H1 (cell line): ENCODE data around the gene MED1. TPM values are rescaled to one million over a fixed set of nuclear protein-coding genes. Genes with fewer than 3 reads are reported as not detected.
"Not testable (repeated sequence)": the region's sequence is repeated elsewhere in the genome, so short reads cannot be mapped to it uniquely, and the experiment has no call there.

ENCODE experiments used
- CTCF ChIA-PET: fragments of 300-600 bp; sonication (Branson Sonifier 250); formaldehyde crosslinking; loops from one replicate; lab custom pipeline; 2021; ENCODE audit not compliant: partially characterized antibody; lab: Charles Lee
- POLR2A ChIA-PET: fragments of 300-600 bp; sonication (Branson Sonifier 250); formaldehyde crosslinking; loops from one replicate; lab custom pipeline; 2021; ENCODE audit warnings: inconsistent platforms; ENCODE audit not compliant: partially characterized antibody; lab: Charles Lee
- DNase-seq, 2 experiments: peaks; one replicate each; pipeline versions ENCODE4 v3.0.0 to v3.0.0-alpha.2; 2010 to 2022; ENCODE audit warnings: low spot score in 2 of 2, low read depth in 1 of 2, mixed read lengths in 1 of 2
- FAIRE-seq: peaks from 2 replicates; lab custom pipeline; 2011; peaks lifted over from hg19 to GRCh38; lab: Jason Lieb, UNC
- H2AFZ ChIP-seq: 2 replicates; pipeline ENCODE4 v1.8.1; 2012; ENCODE audit warnings: low read length, inconsistent platforms
- H2AK5ac ChIP-seq: 2 replicates; pipeline ENCODE4 v1.6.1; 2013; ENCODE audit warnings: low read depth, low read length
- H2BK120ac ChIP-seq: replicated peaks from 2 replicates; pipeline ENCODE3; 2013; ENCODE audit warnings: low read depth, low read length, inconsistent platforms
- H2BK12ac ChIP-seq: 2 replicates; pipeline ENCODE4 v1.6.1; 2013; ENCODE audit warnings: low read depth, low read length
- H2BK15ac ChIP-seq: 2 replicates; pipeline ENCODE4 v1.6.1; 2013; ENCODE audit warnings: low read length
- H2BK20ac ChIP-seq: 2 replicates; pipeline ENCODE4 v1.6.1; 2013; ENCODE audit warnings: low read length
- H2BK5ac ChIP-seq: 2 replicates; pipeline ENCODE4 v1.6.1; 2013; ENCODE audit warnings: low read depth, low read length
- H3K14ac ChIP-seq: 2 replicates; pipeline ENCODE4 v1.6.1; 2013; ENCODE audit warnings: inconsistent platforms; ENCODE audit not compliant: insufficient read length
- H3K18ac ChIP-seq: 2 replicates; pipeline ENCODE4 v1.6.1; 2013; ENCODE audit warnings: low read length; ENCODE audit errors: extremely low read depth
- H3K23ac ChIP-seq: 2 replicates; pipeline ENCODE4 v1.6.1; 2013; ENCODE audit warnings: inconsistent platforms; ENCODE audit not compliant: insufficient read length
- H3K23me2 ChIP-seq: 2 replicates; pipeline ENCODE4 v1.6.1; 2013; ENCODE audit warnings: low read depth, low read length
- H3K27ac ChIP-seq: 2 replicates; pipeline ENCODE4 v1.6.1; 2011; ENCODE audit warnings: low read depth, low read length, inconsistent platforms
- H3K27me3 ChIP-seq, 4 experiments: replicated peaks in 1 of 4; 1 replicate in 1 of 4; 2 replicates in 3 of 4; pipeline versions ENCODE4 v1.6.1 to v1.8.1; 2011 to 2013; ENCODE audit warnings: low read length in 3 of 4, mild to moderate bottlenecking in 3 of 4, inconsistent platforms in 2 of 4, mixed read lengths in 2 of 4, moderate library complexity in 1 of 4; ENCODE audit not compliant: control insufficient read depth in 3 of 4, insufficient read depth in 3 of 4; ENCODE audit errors: extremely low read depth in 1 of 4
- H3K36me3 ChIP-seq, 4 experiments: 2 replicates each; pipeline versions ENCODE4 v1.6.1 to v1.8.1; 2011 to 2013; ENCODE audit warnings: mild to moderate bottlenecking in 4 of 4, low read length in 3 of 4, moderate library complexity in 2 of 4, control low read depth in 1 of 4, inconsistent platforms in 1 of 4; ENCODE audit not compliant: insufficient read depth in 4 of 4, control insufficient read depth in 2 of 4
- H3K4ac ChIP-seq: replicated peaks from 2 replicates; pipeline ENCODE3; 2013; ENCODE audit warnings: low read length, low read depth, mixed read lengths, inconsistent platforms; ENCODE audit not compliant: insufficient read length
- H3K4me1 ChIP-seq, 4 experiments: replicated peaks in 1 of 4; 1 replicate in 1 of 4; 2 replicates in 3 of 4; pipeline versions ENCODE4 v1.6.1 to v1.8.1; 2011 to 2013; ENCODE audit warnings: low read length in 3 of 4, inconsistent platforms in 2 of 4, mixed read lengths in 1 of 4; ENCODE audit not compliant: insufficient read depth in 4 of 4, control insufficient read depth in 3 of 4
- H3K4me2 ChIP-seq, 2 experiments: 2 replicates each; pipeline versions ENCODE4 v1.6.1 to v1.8.1; 2011 to 2013; ENCODE audit warnings: low read depth in 2 of 2, low read length in 2 of 2, control low read depth in 1 of 2, inconsistent platforms in 1 of 2, mild to moderate bottlenecking in 1 of 2; ENCODE audit not compliant: insufficient read depth in 1 of 2
- H3K4me3 ChIP-seq, 4 experiments: fragments of 200-600, 300-600 bp in 1 of 4; sonication (generic), shearing (Covaris generic), sonication (Bioruptor Twin) in 1 of 4; 2 replicates each; pipeline versions ENCODE4 v1.5.1 to v1.8.1; 2011 to 2016; ENCODE audit warnings: low read length in 4 of 4, low read depth in 3 of 4, control low read depth in 2 of 4, inconsistent platforms in 2 of 4, mild to moderate bottlenecking in 2 of 4, mixed read lengths in 1 of 4, moderate library complexity in 1 of 4; ENCODE audit not compliant: insufficient read depth in 2 of 4; ENCODE audit errors: extremely low read depth in 1 of 4
- H3K56ac ChIP-seq: replicated peaks from 2 replicates; pipeline ENCODE3; 2013; ENCODE audit warnings: low read depth, mild to moderate bottlenecking, mixed read lengths, low read length, inconsistent platforms; ENCODE audit not compliant: insufficient read length
- H3K79me1 ChIP-seq: 2 replicates; pipeline ENCODE4 v1.6.1; 2013; ENCODE audit warnings: low read depth, low read length, control low read depth
- H3K79me2 ChIP-seq, 2 experiments: 2 replicates each; pipeline versions ENCODE4 v1.6.1 to v1.8.1; 2012 to 2013; ENCODE audit warnings: low read length in 2 of 2, mild to moderate bottlenecking in 2 of 2, inconsistent platforms in 1 of 2; ENCODE audit not compliant: insufficient read depth in 2 of 2, control insufficient read depth in 1 of 2
- H3K9ac ChIP-seq, 4 experiments: replicated peaks in 1 of 4; 1 replicate in 1 of 4; 2 replicates in 3 of 4; pipeline versions ENCODE4 v1.6.1 to v1.8.1; 2011 to 2013; ENCODE audit warnings: low read depth in 3 of 4, low read length in 3 of 4, control low read depth in 2 of 4, mild to moderate bottlenecking in 2 of 4, moderate library complexity in 2 of 4, inconsistent platforms in 1 of 4; ENCODE audit errors: extremely low read depth in 1 of 4
- H3K9me3 ChIP-seq, 2 experiments: 2 replicates each; pipeline versions ENCODE4 v1.6.1 to v1.8.1; 2012 to 2013; ENCODE audit warnings: mild to moderate bottlenecking in 2 of 2, moderate library complexity in 2 of 2, control low read depth in 1 of 2, inconsistent platforms in 1 of 2, low read depth in 1 of 2, low read length in 1 of 2, mixed read lengths in 1 of 2; ENCODE audit not compliant: insufficient read depth in 2 of 2
- H4K20me1 ChIP-seq, 2 experiments: replicated peaks in 1 of 2; 2 replicates each; pipeline versions ENCODE3 to v1.8.1; 2011 to 2013; ENCODE audit warnings: inconsistent platforms in 2 of 2, low read length in 2 of 2, mild to moderate bottlenecking in 1 of 2; ENCODE audit not compliant: insufficient read depth in 2 of 2, control insufficient read depth in 1 of 2
- H4K5ac ChIP-seq: 2 replicates; pipeline ENCODE4 v1.6.1; 2013; ENCODE audit warnings: low read length, low read depth, mixed read lengths, inconsistent platforms; ENCODE audit not compliant: insufficient read length
- H4K8ac ChIP-seq: 2 replicates; pipeline ENCODE4 v1.8.0; 2013; ENCODE audit warnings: mild to moderate bottlenecking, moderate library complexity, low read length, inconsistent platforms; ENCODE audit not compliant: insufficient read depth; ENCODE audit errors: extremely low read depth
- H4K91ac ChIP-seq: replicated peaks from 2 replicates; pipeline ENCODE3; 2013; ENCODE audit warnings: low read length, mixed read lengths, inconsistent platforms; ENCODE audit not compliant: insufficient read length
- CEBPB ChIP-seq: IDR thresholded peaks from 2 replicates; pipeline ENCODE4 v1.6.1; 2012; ENCODE audit warnings: low read depth, low read length
- CREB1 ChIP-seq: IDR thresholded peaks from 2 replicates; pipeline ENCODE4 v1.6.1; 2012; ENCODE audit warnings: inconsistent platforms
- FOSL1 ChIP-seq: IDR thresholded peaks from 2 replicates; pipeline ENCODE4 v1.6.1; 2011; ENCODE audit warnings: mild to moderate bottlenecking, low read depth, low read length, moderate library complexity; ENCODE audit not compliant: insufficient read depth
- JUND ChIP-seq: IDR thresholded peaks from 2 replicates; pipeline ENCODE4 v1.6.1; 2011; ENCODE audit warnings: mild to moderate bottlenecking, improper control_type of control experiment, low read length
- PHF8 ChIP-seq: fragments of 200-600 bp; sonication (generic); conservative IDR thresholded peaks from 2 replicates; pipeline ENCODE4 v1.7.1; 2012; ENCODE audit warnings: low read depth, mild to moderate bottlenecking, inconsistent platforms, low read length, moderate library complexity
- RAD21 ChIP-seq, 2 experiments: IDR thresholded peaks in 1 of 2; conservative IDR thresholded peaks in 1 of 2; 2 replicates each; pipeline ENCODE4 v1.6.1; 2011; ENCODE audit warnings: low read depth in 2 of 2, low read length in 2 of 2, improper control_type of control experiment in 1 of 2, inconsistent platforms in 1 of 2, mild to moderate bottlenecking in 1 of 2, moderate library complexity in 1 of 2
- SRF ChIP-seq: IDR thresholded peaks from 2 replicates; pipeline ENCODE4 v1.6.1; 2011; ENCODE audit warnings: mild to moderate bottlenecking, low read depth, low read length, moderate library complexity
- YY1 ChIP-seq: IDR thresholded peaks from 2 replicates; pipeline ENCODE4 v1.6.1; 2011; ENCODE audit warnings: low read depth, mild to moderate bottlenecking, low read length
- WGBS, 2 experiments: shearing (Covaris generic) in 1 of 2; methylation state at CpG; one replicate each; pipeline versions ENCODE4 v1.1.6 to v1.1.7; 2013 to 2015; ENCODE audit warnings: low lambda C conversion rate in 2 of 2, mixed read lengths in 2 of 2, inconsistent platforms in 1 of 2, low coverage in 1 of 2, missing lambda C conversion rate in 1 of 2; ENCODE audit not compliant: insufficient replicate concordance in 2 of 2, insufficient coverage in 1 of 2, insufficient read length in 1 of 2; ENCODE audit errors: extremely low coverage in 1 of 2, missing lambda C conversion rate in 1 of 2; 5-methylcytosine and 5-hydroxymethylcytosine counted together
- polyA plus RNA-seq, 7 experiments: library from polyadenylated mRNA; depleted of rRNA in 3 of 7; stranded (reverse) in 5 of 7; unstranded in 2 of 7; fragments of >200 nt in 5 of 7; fragments of 200-250 nt in 2 of 7; gene quantifications; 1 replicate in 5 of 7; 2 replicates in 1 of 7; 4 replicates in 1 of 7; pipeline versions ENCODE4 v1.2.1 to v1.2.3, GENCODE V29; 2011 to 2013; ENCODE audit warnings: missing spikeins in 2 of 7, mixed read lengths in 2 of 7
- total RNA-seq: library from RNA; stranded (reverse); fragmentation: NEBNext Ultra II Directional; extraction: Animal tissue kit (Norgen Biotek cat#: 25700); gene quantifications from 2 replicates; pipeline ENCODE4 v1.2.1, GENCODE V29; 2021

The MED1 gene
- total and polyA plus RNA-seq, 2 of the 8 experiments (the other 6 are each of a cell fraction or from before 2014, with no cell fraction given) = 24.7 to 56.5 TPM

DNA sequence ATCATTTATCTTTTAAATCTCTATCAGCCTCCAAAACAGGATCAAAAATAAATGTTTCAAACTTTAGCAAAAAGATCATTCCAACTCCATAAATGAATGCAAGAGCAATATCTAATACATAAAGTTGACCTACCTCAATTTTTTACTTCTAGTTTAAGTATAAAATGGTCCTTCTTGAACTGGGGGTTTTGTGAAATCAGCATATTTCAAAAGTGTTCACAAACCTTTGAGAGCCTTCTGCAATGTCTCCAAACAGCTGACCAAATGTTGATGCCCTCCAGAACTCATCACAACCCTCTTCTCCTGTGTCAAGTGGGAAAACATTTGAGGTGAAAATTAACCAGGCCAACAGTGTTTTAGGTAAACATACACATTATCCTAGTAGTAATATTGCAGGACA is 7.7 kb downstream of the MED1 start (continued):
- no peak for TF ChIP-seq YY1
- TF ChIP-seq FOSL1 = no peak
- no peak for TF ChIP-seq CREB1
- TF ChIP-seq SRF = no peak
- no peak for TF ChIP-seq RAD21 (IDR thresholded peaks at IDR 0.05 in 1 of 2, conservative IDR thresholded peaks at IDR 0.05 in 1 of 2; ENCODE audit: low read depth in 2 of 2, low read length in 2 of 2)
- no peak for TF ChIP-seq CEBPB
- no peak for TF ChIP-seq JUND
- TF ChIP-seq PHF8 = no peak

DNA sequence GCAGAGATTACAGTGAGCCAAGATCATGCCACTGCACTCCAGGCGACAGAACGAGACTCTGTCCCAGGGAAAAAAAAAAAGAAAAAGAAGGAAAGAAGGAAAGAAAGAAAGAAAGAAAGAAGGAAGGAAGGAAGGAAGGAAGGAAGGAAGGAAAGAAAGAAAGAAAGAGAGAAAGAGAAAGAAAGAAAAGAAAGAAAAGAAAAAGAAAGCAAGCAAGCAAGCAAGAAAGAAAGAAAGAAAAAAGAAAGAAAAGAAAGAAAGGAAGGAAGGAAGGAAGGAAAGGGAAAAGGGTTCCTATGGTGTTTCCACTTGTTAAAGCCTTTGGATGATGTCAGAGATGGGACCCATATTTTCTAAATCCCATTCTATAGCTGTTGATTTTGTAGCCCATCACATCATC is 11.2 kb downstream of the MED1 start:
- H3K4ac ChIP-seq, H3K27me3 ChIP-seq, H3K4me2 ChIP-seq, H3K4me3 ChIP-seq, H3K79me1 ChIP-seq, H2BK20ac ChIP-seq, H4K8ac ChIP-seq, H4K20me1 ChIP-seq, H3K56ac ChIP-seq, H2BK5ac ChIP-seq, H4K91ac ChIP-seq, H3K14ac ChIP-seq, H3K9ac ChIP-seq, H3K9me3 ChIP-seq, H3K4me1 ChIP-seq, H3K18ac ChIP-seq, H2AK5ac ChIP-seq, CTCF ChIA-PET, H3K23ac ChIP-seq, H2BK12ac ChIP-seq, H2BK15ac ChIP-seq, H4K5ac ChIP-seq, H2AFZ ChIP-seq, H3K27ac ChIP-seq, DNase-seq, H3K23me2 ChIP-seq, FAIRE-seq, H2BK120ac ChIP-seq, H3K79me2 ChIP-seq: not testable (repeated sequence)
- POLR2A ChIA-PET = interaction anchor here (1.1 to 1.2 kb wide), 2 partner anchors 11 to 15 kb away, joined by 3 read pairs; partner anchors contain the start of gene MED1
- H3K36me3 ChIP-seq = peaks cover 5 to 59% (median 39%) of the 10 kb centered on the region in 4 experiments; a peak in 6 of 8 replicates
- 90% methylated on average over 2 of the region's 2 CpGs; no CpG with 5 or more reads in 1 of the 2 experiments for WGBS, 2 experiments
